OCI-LY3 (cell line): ENCODE data around the gene TUBB3.

Source experiments
- H2AFZ ChIP-seq: fragments of 200-600, 300-600 bp; shearing (Covaris generic); 2 replicates; pipeline ENCODE4 v1.6.0; 2014; ENCODE audit warnings: antibody characterized with exemption, low read depth, low read length
- H3K27ac ChIP-seq: fragments of 200-600, 300-600 bp; sonication (generic); 2 replicates; pipeline ENCODE4 v1.5.1; 2014; ENCODE audit warnings: mild to moderate bottlenecking, low read length, moderate library complexity, mixed read lengths
- H3K27me3 ChIP-seq: fragments of 200-600, 300-600 bp; sonication (generic); 2 replicates; pipeline ENCODE4 v1.6.1; 2014; ENCODE audit warnings: low read depth, low read length, mixed read lengths
- H3K36me3 ChIP-seq: fragments of 200-600, 300-600 bp; sonication (generic); replicated peaks from 2 replicates; pipeline ENCODE3; 2014; ENCODE audit warnings: low read depth, low read length, mixed read lengths
- H3K4me1 ChIP-seq: fragments of 300-600, 200-600 bp; sonication (generic); 2 replicates; pipeline ENCODE4 v1.6.1; 2014; ENCODE audit warnings: low read length, mixed read lengths
- H3K4me2 ChIP-seq: fragments of 200-600, 300-600 bp; sonication (generic); 2 replicates; pipeline ENCODE4 v1.6.1; 2014; ENCODE audit warnings: low read length, mixed read lengths
- H3K4me3 ChIP-seq: fragments of 300-600, 200-600 bp; sonication (generic); 2 replicates; pipeline ENCODE4 v1.5.1; 2014; ENCODE audit warnings: antibody characterized with exemption, mild to moderate bottlenecking, low read length, moderate library complexity
- H3K79me2 ChIP-seq: fragments of 300-600, 200-600 bp; shearing (Covaris generic); 2 replicates; pipeline ENCODE4 v1.6.1; 2014; ENCODE audit warnings: mild to moderate bottlenecking, low read length, mixed read lengths
- H3K9ac ChIP-seq: fragments of 300-600, 200-600 bp; shearing (Covaris generic); 2 replicates; pipeline ENCODE4 v1.6.0; 2014; ENCODE audit warnings: mild to moderate bottlenecking, low read length, moderate library complexity
- H3K9me3 ChIP-seq: fragments of 200-600, 300-600 bp; shearing (Covaris generic); 2 replicates; pipeline ENCODE4 v1.6.1; 2014; ENCODE audit warnings: low read length, mixed read lengths; ENCODE audit not compliant: insufficient read depth
- H4K20me1 ChIP-seq: fragments of 200-600, 300-600 bp; sonication (generic); 2 replicates; pipeline ENCODE4 v1.6.1; 2016; ENCODE audit warnings: low read length, mixed read lengths; ENCODE audit not compliant: insufficient read depth
- CTCF ChIP-seq: fragments of 200-600, 300-600 bp; sonication (generic); IDR thresholded peaks from 2 replicates; pipeline ENCODE4 v1.5.1; 2014; ENCODE audit warnings: antibody characterized with exemption, low read length, low read depth
- EZH2phosphoT487 ChIP-seq: fragments of 200-600 bp; shearing (Covaris generic); IDR thresholded peaks from 2 replicates; pipeline ENCODE4 v1.6.1; 2018; ENCODE audit warnings: antibody characterized with exemption, mixed run types, low read depth

Gene TUBB3

DNA sequence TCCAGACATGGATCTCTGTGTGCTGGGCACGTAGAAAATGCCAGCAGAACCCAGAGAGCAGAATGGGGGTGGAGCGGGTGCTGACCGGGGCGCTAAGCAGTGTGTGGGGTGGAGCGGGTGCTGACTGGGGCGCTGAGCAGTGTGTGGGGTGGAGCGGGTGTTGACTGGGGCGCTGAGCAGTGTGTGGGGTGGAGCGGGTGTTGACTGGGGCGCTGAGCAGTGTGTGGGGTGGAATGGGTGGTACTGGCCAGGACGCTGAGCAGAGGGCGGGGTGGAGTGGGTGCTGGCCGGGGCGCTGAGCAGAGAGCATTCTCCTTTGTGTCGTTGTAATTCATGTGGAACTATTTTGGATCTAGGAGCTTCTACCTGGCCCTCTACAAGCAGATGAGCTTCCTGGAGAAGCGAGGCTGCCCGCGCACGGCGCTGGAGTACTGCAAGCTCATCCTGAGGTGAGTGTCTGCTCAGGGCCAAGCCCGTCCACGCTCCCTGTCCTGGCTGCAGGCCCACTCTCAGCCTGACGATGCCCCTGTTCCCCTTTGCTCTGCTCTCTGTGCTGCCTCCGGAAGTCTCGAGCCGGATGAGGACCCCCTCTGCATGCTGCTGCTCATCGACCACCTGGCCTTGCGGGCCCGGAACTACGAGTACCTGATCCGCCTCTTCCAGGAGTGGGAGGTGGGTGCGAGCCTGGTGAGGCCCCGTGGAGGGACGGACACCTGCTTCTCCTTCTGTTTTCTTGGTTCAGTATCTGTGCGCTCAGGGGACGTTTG is 24.8 kb upstream of the TUBB3 start:
- Histone ChIP-seq H3K79me2 (no peaks in the 10 kb centered on the region), H2AFZ (no peak overlapping the region), H3K4me2 (no peak overlapping the region), H3K4me1 (no peaks in the 10 kb centered on the region), H3K4me3 (no peak overlapping the region), H3K27ac (no peak overlapping the region), H3K36me3 (peaks cover 41% of the 10 kb centered on the region), H4K20me1 (no peaks in the 10 kb centered on the region), H3K27me3 (no peaks in the 10 kb centered on the region), H3K9me3 (no peaks in the 10 kb centered on the region), H3K9ac (no peak overlapping the region)
- TF ChIP-seq CTCF, result no peak
- TF ChIP-seq EZH2phosphoT487, result no peak

DNA sequence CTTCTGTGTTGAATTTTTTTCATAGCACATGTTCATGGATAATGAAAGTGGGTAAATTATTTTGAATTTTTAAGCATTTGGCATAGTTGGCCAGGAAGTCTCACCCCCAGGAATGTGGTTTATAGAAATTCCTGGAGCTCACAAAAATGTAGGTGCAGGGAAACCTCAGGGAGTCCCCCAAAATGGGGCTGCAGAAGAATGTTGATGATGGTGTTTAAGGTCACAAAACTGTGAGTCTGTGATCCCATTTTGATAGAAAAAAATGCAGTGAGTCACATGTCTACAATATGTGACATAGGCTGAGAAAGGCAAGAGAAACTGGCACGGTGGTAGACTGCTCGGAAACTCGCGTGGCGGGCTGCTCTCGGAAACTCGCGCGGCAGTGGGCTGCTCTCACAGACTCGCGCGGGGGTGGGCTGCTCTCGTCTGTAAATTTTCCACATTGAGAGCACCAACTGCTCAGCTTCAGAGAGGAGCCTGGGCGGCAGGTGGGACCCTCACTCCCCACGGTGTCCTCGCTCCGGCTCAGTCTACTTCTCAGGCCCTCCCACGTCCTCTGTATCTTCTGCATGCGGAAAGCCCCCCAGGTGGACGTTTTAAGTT is 23.2 kb upstream of the TUBB3 start:
- no peaks in the 10 kb centered on the region for H3K9me3 ChIP-seq
- no peak overlapping the region for H3K27ac ChIP-seq
- no peaks in the 10 kb centered on the region for H3K27me3 ChIP-seq
- peaks cover 43% of the 10 kb centered on the region for H3K36me3 ChIP-seq
- no peak overlapping the region for H2AFZ ChIP-seq
- H3K9ac ChIP-seq, result no peak overlapping the region
- H4K20me1 ChIP-seq, result no peaks in the 10 kb centered on the region
- no peak overlapping the region for H3K4me2 ChIP-seq
- TF ChIP-seq EZH2phosphoT487 (no peak), CTCF (no peak)
- H3K4me1 ChIP-seq, result no peaks in the 10 kb centered on the region
- H3K4me3 ChIP-seq, result no peak overlapping the region
- no peaks in the 10 kb centered on the region for H3K79me2 ChIP-seq

GRCh38 chr16:89900885-89901284 is 22.3 kb upstream of the TUBB3 start:
- H3K4me2 ChIP-seq, result no peak overlapping the region
- H3K4me1 ChIP-seq, result no peaks in the 10 kb centered on the region
- TF ChIP-seq CTCF (no peak), EZH2phosphoT487 (no peak)
- no peak overlapping the region for H2AFZ ChIP-seq
- H3K36me3 ChIP-seq, result peaks cover 36% of the 10 kb centered on the region
- no peaks in the 10 kb centered on the region for H3K79me2 ChIP-seq
- no peak overlapping the region for H3K4me3 ChIP-seq
- H3K27me3 ChIP-seq, result no peaks in the 10 kb centered on the region
- no peaks in the 10 kb centered on the region for H3K9me3 ChIP-seq
- H3K9ac ChIP-seq, result no peak overlapping the region
- no peaks in the 10 kb centered on the region for H4K20me1 ChIP-seq
- H3K27ac ChIP-seq, result no peak overlapping the region

DNA sequence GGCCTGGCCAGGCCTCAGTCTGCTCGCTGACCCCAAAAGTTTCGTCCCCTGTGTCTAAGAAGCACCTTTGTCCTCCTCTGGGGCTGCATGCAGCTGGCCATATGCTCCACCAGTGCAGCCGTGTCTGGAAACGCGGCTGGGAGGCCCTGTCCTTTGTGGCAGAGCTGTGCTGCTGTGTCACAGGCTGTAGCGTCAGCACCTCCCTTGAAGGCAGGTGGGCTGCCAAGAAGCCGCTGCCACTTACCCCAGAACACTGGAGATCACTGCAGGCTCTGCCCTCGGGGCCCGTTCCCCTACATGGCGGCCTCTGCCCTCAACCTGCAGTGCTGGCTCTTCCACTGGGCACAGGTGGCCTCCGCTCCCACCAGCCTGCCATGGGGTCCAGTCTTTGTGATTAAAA is 20.2 kb upstream of the TUBB3 start:
- H4K20me1 ChIP-seq, result no peaks in the 10 kb centered on the region
- H3K36me3 ChIP-seq, result peaks cover 45% of the 10 kb centered on the region
- H3K79me2 ChIP-seq, result no peaks in the 10 kb centered on the region
- H3K4me1 ChIP-seq, result no peaks in the 10 kb centered on the region
- H3K9me3 ChIP-seq, result no peaks in the 10 kb centered on the region
- H3K27ac ChIP-seq, result no peak overlapping the region
- H3K27me3 ChIP-seq, result no peaks in the 10 kb centered on the region
- H2AFZ ChIP-seq, result no peak overlapping the region
- TF ChIP-seq CTCF (no peak), EZH2phosphoT487 (no peak)
- no peak overlapping the region for H3K4me2 ChIP-seq
- H3K9ac ChIP-seq, result no peak overlapping the region
- H3K4me3 ChIP-seq, result no peak overlapping the region
